ENCODE measurements around the gene ZDHHC21. TPM values are rescaled to one million over a fixed set of nuclear protein-coding genes. Genes with fewer than 3 reads are reported as not detected.

Gene ZDHHC21
- 62.0 TPM for total RNA-seq

DNA sequence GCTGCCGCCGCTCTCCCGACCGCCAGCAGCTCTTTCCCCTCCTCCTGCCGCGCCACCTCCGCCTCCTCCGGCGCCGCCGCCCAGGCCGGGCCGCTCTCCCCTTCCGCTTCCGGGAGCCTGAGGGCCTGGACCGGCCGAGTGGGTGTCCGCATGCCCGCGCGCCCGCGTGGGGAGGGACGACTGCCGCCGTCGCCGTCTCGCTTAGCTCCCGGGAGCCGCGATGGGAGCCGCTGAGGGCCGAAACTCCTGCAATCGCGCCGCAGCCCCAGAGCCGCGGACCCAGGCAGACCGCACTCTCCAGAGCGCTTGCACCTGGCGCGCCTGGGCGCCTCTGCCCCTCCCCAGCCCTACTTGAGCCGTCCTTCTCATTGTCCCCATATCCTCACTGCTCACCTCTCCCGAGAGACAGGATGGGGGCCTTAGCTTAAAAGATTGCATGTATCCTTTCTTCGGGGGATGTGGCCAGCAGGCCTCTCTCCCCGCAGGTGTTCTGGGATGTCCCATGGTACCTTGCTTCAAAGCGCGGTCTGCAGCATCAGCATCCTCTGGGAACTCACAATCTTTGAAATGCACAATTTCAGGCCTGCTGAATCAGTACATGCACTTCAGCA lies at the start of gene ZDHHC21:
Gene ZDHHC21, minus strand, starts transcription at position 182 of the 611 bp plus-strand sequence. CDS start 19,092 bp downstream, outside the sequence.

DNA sequence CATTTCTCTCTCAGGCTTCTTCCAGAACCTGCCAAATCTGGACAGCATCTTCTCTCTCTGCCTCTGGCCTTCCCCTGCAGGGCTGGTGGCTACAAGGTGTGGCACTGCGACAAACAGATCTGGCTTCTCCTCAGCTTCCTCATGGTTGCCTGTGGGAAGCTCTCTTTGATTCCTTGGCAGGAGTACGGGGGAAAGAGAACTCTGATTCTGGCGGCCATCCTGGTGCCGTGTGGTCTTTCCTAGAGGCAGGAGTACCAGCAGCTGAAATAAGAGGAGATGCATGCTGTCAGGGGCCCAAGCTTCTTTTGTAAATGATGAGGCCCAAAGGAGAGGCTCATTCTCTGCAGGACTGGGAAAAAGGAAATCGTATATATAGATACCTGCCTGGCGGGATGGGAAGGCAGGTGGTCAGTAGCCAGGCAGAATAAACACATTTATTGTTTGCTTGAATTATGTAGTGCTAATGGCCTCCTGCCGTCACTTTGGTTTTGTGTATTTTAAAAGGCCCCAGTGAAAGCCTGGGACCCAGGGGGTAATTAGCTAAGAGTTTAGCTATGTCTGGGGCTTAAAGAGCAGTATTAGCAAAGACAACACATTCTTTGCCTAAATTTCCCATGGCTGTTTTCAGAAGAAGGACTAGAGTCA lies 29.3 kb upstream of the ZDHHC21 start, which contains the start of gene CER1:
Gene CER1, minus strand, starts transcription at position 343 of the 645 bp plus-strand sequence. Its CDS starts 61 bp downstream, at position 282.

Other genes with a start within 250 kb of the ZDHHC21 start
- 0.63 TPM for gene CER1, start 29.3 kb upstream of the ZDHHC21 start, total RNA-seq
- gene FREM1, start 217.0 kb upstream of the ZDHHC21 start, total RNA-seq, result 4.7 TPM